ENCODE results near the gene SRSF9.

- TF ChIP-seq CTCF (IDR thresholded peaks at IDR 0.05; ENCODE audit: poor library complexity) (no peak), EZH2 (IDR thresholded peaks at IDR 0.05; ENCODE audit: borderline replicate concordance) (no peak)
These were observed 14.1 kb upstream of the SRSF9 start for GRCh38 chr12:120483621-120484020.

All from hepatocyte (in vitro differentiated cells).